M059J (cell line): ENCODE measurements around the gene IFIT1. TPM values are rescaled to one million over a fixed set of nuclear protein-coding genes. Genes with fewer than 3 reads are reported as not detected.
"Not testable (repeated sequence)": the region's sequence is repeated elsewhere in the genome, so short reads cannot be mapped to it uniquely, and the experiment has no call there.

Source experiments
- DNase-seq: peaks from one replicate; pipeline ENCODE4 v3.0.0-alpha.2; 2012; ENCODE audit warnings: low read depth
- total RNA-seq: library from RNA; depleted of rRNA; stranded (reverse); fragments of >200 nt; shearing (Covaris generic); gene quantifications from 2 replicates; pipeline ENCODE4 v1.2.3, GENCODE V29; 2014; rRNA removed

The IFIT1 gene
- total RNA-seq, 1 experiment from 2014 or later = 788 TPM

- DNase-seq = peak; percentile 73
Measured at GRCh38 chr10:89431977-89432376, 39.6 kb downstream of the IFIT1 start.

- no peak for DNase-seq
Measured at GRCh38 chr10:89438525-89438924, 46.1 kb downstream of the IFIT1 start.

DNA sequence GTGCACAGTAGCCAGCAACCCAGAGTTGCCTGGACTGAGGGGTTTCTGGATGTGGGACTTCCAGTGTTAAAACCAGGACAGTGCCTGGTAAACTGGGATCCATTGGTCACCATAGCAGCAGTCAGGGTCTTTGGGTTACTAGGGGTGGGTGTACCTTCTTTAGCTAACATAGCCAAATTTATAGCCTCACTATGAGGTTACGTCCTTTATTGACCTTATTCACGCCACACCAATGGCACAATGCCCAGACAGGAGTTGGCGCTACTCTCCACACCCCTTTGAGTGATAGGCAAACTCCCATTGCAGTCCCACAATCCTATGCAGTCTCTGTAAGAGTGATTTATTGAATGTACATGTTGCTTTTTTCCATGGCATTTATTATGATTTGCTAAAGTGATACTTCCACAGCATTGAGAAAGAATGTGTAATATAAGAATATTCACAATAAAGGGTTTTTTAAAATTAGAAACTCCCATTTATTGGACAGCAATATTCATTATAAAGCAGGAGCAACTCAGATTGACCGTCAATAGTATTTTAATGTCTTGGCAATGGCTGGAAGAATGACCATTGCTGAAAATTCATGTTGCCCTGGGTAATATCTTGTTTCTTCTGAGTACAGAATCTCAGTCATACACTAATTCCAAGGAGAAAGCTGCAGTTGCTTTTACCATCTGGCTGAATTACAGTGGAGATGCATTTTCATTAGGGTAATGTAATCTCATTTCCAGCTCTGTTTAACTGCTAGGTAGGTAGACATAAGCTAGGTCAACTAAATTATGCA lies 48.0 kb downstream of the IFIT1 start:
- no peak for DNase-seq

GRCh38 chr10:89442289-89442688 lies 49.9 kb downstream of the IFIT1 start:
- no peak for DNase-seq

GRCh38 chr10:89444819-89445218 lies 52.4 kb downstream of the IFIT1 start:
- not testable (repeated sequence) for DNase-seq

DNA sequence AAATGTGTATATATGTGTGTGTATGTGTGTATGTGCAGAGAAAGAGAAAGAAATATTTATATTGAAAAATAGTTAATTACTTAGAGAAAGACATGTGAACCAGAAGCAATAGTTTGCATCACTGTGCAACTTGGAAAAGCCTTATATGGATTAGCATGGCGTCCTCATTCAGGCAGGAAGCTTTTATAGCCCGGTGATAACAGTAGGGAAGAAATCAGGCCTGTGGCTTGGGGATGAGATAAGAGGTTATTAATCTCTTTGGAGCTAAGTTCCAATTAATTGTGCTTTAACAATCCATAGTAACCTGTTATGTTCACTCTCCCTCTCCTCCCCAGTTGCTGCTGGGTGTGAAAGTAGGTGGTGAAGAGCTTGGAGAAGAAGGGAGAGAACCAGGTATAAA lies 58.5 kb downstream of the IFIT1 start:
- DNase-seq = no peak

DNA sequence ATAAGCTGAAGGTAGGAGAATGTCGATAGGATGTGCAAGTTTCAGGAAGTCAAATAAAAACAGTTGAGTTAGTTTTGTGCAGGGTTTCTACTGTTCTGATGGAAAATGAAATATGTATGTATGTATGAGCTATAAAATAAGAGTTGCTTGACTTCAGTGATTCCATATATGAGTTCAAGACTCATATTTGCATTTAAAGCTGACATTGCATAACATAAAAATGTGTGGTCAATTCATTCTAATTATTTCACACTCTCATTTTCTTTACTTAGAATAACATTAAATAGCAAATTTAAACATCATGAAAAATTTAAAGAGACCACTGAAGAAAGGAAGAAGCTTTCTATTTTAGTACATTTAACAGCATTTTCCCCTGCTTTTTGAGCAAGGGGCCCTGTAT lies 59.8 kb downstream of the IFIT1 start:
- no peak for DNase-seq

GRCh38 chr10:89454561-89455347 lies 62.3 kb downstream of the IFIT1 start:
- DNase-seq = no peak

Other genes with a start within 250 kb of the IFIT1 start
- 3.2 and 5.1 TPM in 2 replicates for gene CH25H, start 185.3 kb upstream of the IFIT1 start, total RNA-seq
- gene LIPA, start 140.8 kb upstream of the IFIT1 start, total RNA-seq = 120 and 149 TPM in 2 replicates
- 42.5 and 58.0 TPM in 2 replicates for gene IFIT2, start 90.6 kb upstream of the IFIT1 start, total RNA-seq
- gene IFIT3, start 64.6 kb upstream of the IFIT1 start, total RNA-seq = 303 and 380 TPM in 2 replicates
- gene IFIT1B, start 14.6 kb upstream of the IFIT1 start, total RNA-seq = 0.37 and 0.76 TPM in 2 replicates
- gene IFIT5, start 21.9 kb downstream of the IFIT1 start, total RNA-seq = 57.4 and 77.5 TPM in 2 replicates
- 0.32 and 1.0 TPM in 2 replicates for gene SLC16A12, start 143.0 kb downstream of the IFIT1 start, total RNA-seq